GM20431 (cell line): ENCODE measurements around the gene GRAMD4.

Source experiments
- in situ Hi-C: fragments of 300-500 bp; cut with MseI, MboI; formaldehyde crosslinking; loops from one replicate; pipeline ENCODE4 v1.15.0; 2020; ENCODE audit warnings: low sequenced_read_pairs; ENCODE audit not compliant: unreplicated experiment

GRAMD4 gene

DNA sequence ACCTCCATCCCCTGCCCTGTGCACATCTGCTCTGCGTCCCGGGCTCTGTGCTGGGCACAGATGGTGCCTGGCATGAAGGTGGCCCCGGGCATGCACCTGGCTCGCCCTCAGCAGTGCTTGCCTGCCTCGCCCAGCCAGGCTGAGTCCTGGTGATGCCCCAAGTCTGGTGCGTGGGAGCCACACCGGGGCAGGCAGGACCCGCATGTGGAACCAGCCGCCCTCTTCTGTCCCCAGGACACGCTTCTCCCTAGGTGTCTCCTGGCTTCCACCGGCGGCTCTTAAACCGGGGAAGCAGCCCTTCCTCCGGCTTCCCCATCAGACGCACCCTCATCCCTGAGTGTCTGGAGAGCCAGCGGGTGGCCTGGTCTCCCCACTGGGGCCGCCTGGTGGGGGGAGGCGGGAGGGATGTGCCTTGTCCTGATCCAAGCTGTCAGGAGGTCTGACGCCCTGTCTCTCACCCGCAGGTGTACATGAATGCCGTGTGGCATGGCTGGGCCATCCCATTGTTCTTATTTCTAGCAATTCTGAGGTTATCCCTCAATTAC, 45.0 kb downstream of the GRAMD4 start:
- in situ Hi-C loops, result no loop called here

GRCh38 chr22:46665751-46666280, 45.6 kb downstream of the GRAMD4 start:
- in situ Hi-C loops, result no loop called here

GRCh38 chr22:46666577-46667244, 46.5 kb downstream of the GRAMD4 start:
- in situ Hi-C loops, result no loop called here

DNA sequence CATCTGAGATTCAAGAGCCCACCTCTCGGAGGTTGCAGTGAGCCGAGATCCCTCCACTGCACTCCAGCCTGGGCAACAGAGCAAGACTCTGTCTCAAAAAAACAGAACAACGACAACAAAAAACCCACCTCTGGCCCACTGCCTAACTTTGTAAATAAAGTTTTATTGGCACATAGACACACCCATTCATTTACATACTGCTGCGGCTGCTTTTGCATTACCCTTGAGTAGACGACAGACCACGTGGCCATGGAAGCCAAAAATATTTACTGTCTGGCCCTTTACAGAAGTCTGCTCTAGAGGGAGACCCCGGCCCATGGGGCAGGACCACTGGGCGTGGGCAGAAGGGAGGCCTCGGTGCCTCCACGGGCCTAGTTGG, 47.0 kb downstream of the GRAMD4 start:
- in situ Hi-C loops, result no loop called here

DNA sequence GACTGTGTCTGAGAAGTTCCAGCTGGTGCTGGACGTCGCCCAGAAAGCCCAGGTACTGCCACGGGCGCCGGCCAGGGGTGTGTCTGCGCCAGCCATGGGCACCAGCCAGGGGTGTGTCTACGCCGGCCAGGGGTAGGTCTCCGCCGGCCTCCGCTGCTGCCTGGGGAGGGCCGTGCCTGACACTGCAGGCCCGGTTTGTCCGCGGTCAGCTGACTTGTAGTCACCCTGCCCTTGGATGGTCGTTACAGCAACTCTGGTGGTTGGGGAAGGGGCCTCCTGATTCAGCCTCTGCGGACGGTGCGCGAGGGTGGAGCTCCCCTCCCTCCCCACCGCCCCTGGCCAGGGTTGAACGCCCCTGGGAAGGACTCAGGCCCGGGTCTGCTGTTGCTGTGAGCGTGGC, 47.9 kb downstream of the GRAMD4 start:
- in situ Hi-C loops, result no loop called here

GRCh38 chr22:46669201-46669600, 49.0 kb downstream of the GRAMD4 start:
- in situ Hi-C loops, result no loop called here

- in situ Hi-C loops, result no loop called here
These were observed 51.7 kb downstream of the GRAMD4 start for GRCh38 chr22:46671824-46672432.

DNA sequence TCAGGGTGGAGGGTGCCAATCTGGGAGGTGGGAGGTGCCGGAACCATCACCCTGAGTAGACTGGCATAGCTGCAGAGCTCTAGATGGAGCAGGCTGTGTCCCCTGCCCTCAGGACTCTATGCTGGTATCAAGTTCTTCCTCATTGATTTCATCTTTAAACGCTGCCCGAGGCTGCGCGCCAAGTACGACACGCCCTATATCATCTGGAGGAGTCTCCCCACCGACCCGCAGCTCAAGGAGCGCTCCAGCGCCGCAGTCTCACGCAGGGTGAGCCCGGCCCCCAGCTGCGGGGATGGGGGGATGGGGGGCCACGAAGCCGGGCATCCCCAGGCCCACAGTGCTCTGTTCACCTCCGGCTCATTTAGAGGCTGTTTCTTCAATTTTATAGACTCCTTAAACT, 52.5 kb downstream of the GRAMD4 start:
- in situ Hi-C loops, result no loop called here

GRCh38 chr22:46673205-46673604, 53.0 kb downstream of the GRAMD4 start:
- in situ Hi-C loops, result no loop called here

- in situ Hi-C loops, result no loop called here
These were observed 53.6 kb downstream of the GRAMD4 start for GRCh38 chr22:46673662-46674236.

GRCh38 chr22:46674367-46674781, 54.2 kb downstream of the GRAMD4 start:
- in situ Hi-C loops, result no loop called here

GRCh38 chr22:46674906-46675305, 54.7 kb downstream of the GRAMD4 start:
- in situ Hi-C loops, result no loop called here

- in situ Hi-C loops, result no loop called here
These were observed 55.3 kb downstream of the GRAMD4 start for GRCh38 chr22:46675479-46675878.

DNA sequence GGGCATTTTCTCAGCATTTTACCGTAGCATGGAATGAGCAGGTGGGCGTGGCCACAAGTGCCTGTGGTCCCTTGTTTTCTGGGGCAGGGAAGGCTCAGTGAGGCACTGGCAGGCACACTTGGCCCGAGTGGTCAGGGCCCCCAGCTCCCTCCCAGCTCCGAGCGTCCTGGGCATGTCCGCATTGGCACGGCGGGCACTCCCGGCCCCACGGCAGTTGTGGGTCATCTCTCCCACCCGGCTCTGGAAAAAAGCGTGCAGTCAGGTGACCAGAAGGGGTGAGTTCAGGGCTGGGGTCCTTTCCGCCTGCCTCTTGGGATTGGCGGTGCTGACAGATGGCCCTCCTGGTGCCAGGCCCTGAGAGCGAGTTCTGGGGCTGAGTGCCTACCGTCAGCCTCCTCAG, 55.8 kb downstream of the GRAMD4 start:
- in situ Hi-C loops, result no loop called here

GRCh38 chr22:46676479-46676878, 56.3 kb downstream of the GRAMD4 start:
- in situ Hi-C loops, result no loop called here

DNA sequence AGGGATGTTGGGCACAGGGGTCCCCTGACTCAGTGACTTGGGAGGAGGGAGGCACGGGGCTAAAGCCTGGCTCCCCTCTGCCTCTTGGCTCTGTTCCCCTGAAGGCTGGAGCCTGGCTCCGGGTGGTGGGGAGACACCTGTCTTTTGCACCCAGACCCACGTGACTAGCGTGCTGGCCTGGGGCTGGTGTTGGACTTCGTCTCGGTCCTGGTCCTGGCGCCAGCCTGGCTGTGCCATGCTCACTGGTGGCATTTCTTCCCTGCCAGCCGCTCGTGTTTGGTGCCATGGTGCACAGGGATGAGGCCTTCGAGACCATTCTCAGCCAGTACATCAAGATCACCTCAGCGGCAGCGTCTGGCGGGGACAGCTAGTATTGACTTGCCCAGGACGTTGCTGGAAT, 56.7 kb downstream of the GRAMD4 start:
- in situ Hi-C loops, result no loop called here

- in situ Hi-C loops, result no loop called here
These were observed 57.3 kb downstream of the GRAMD4 start for GRCh38 chr22:46677323-46678002.

DNA sequence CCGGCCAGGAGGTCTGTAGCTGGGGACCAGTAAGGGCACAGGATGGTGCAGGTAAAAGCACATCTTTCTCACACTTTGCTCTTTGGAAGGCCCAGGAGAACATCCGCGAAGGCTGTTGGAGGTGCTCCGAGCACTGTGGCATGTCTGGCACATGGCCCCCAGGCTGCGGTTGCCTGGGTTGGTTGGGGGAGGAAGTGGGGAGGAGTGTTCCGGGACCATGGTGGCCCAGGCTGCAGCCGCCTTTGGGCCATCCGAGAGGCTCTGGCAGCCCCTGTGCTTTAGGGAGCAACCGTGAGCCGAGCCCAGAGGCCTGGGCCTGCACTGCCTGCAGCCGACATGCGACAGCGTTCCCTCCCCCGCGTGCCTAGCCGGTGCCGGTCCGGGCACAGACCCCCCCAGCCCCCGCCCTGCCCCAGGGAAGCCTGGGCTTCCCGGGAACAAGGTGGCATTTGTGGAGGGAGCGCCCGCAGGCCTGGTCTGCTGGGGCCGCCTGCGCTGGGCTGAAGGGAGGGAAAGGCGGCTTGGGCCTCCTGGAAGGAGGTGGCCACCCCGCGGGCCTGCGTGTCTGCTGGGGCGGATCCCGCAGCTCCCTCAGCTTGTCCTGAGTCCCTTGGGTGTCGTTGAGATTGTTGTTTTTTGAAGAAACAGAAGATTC, 57.9 kb downstream of the GRAMD4 start:
- in situ Hi-C loops, result no loop called here

GRCh38 chr22:46678785-46679700, 58.9 kb downstream of the GRAMD4 start:
- in situ Hi-C loops, result no loop called here
